Activated T-helper 2 cell treated with anti-CD3 and anti-CD28 coated beads, Interferon-gamma antibody, Interleukin-2, Interleukin-4, amounts not matched to agents 10 μg/mL and 5 μg/mL and 100 μg/mL, durations not matched to agents 14 hours and 24 hours and 36 hours (primary cell): Measurements from ENCODE around the gene ZNF511. TPM values are rescaled to one million over a fixed set of nuclear protein-coding genes. Genes with fewer than 3 reads are reported as not detected.

Experiments
- DNase-seq: peaks from one replicate; pipeline ENCODE4 v3.0.0; 2021; ENCODE audit warnings: low spot score
- H3K27ac Mint-ChIP-seq: one replicate; pipeline ENCODE4 v1.8.0; 2021; ENCODE audit warnings: mixed read lengths
- H3K27me3 Mint-ChIP-seq: one replicate; pipeline ENCODE4 v1.8.0; 2021; ENCODE audit warnings: low read depth, mixed read lengths
- H3K36me3 Mint-ChIP-seq: one replicate; pipeline ENCODE4 v1.8.0; 2021; ENCODE audit warnings: low read depth, mixed read lengths
- H3K4me1 Mint-ChIP-seq: one replicate; pipeline ENCODE4 v1.8.0; 2021; ENCODE audit warnings: low read depth, mixed read lengths
- H3K4me3 Mint-ChIP-seq: one replicate; pipeline ENCODE4 v1.8.0; 2021; ENCODE audit warnings: low read depth, mild to moderate bottlenecking, moderate library complexity, mixed read lengths
- H3K9me3 Mint-ChIP-seq: one replicate; pipeline ENCODE4 v1.8.0; 2021; ENCODE audit warnings: mixed read lengths
- intact Hi-C: fragments of 100-400 bp; cut with micrococcal nuclease; formaldehyde crosslinking; loops from one replicate; pipeline ENCODE4 v1.15.1; 2023
- total RNA-seq: library from RNA; stranded (reverse); gene quantifications from 2 replicates; pipeline ENCODE4 v1.2.3, GENCODE V29; 2022

ZNF511 gene
- total RNA-seq, 1 donor from 2014 or later: 89.7 TPM

DNA sequence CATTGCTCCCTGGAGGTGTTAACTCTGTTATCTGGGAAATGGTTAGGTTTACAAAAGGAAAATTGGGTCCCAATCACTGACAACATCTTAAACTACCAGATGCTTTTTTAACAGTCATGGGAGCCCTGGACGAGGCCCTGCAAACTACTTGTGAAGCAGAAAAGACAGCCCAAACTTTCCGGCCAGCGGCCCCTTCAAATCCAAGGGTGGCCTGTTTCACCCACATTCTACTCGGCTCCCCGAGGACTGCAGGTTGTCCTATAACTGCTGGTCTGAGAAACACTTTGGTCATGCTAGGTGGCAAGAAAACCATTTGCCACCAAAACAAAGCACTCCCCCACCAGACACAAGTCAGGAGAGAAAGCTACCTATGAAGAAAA is 2.6 kb upstream of the ZNF511 start:
- Mint-ChIP-seq H3K9me3 (no peaks in the 10 kb centered on the region), H3K36me3 (peaks cover 17% of the 10 kb centered on the region)
- intact Hi-C loops: loop anchor here (5.0 kb wide), 2 partner anchors 51 to 769 kb away; partner anchors contain the start of genes FUOM and INPP5A

DNA sequence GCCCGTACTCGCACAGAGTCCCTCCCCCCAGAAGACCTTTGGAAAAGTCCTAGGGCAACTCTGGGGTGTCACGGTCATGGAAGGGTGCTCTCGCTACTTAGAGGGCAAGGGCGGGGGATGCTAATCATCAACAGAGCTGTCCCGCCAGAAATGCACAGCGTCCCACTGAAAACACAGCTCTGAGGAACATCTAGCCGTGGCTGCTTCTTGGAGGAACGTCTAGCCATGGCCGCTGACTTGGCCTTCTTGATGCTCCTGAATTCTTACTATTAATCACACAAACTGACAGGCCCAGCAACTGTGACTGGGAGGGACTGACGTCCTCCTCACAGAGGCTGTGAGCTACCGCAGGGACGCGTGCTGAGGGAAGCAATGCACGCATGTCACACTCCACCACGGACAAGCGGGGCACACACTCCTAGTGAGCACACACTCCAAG is 1.8 kb upstream of the ZNF511 start:
- peaks cover 22% of the 10 kb centered on the region for H3K36me3 Mint-ChIP-seq
- no peak for DNase-seq
- peak overlapping the region; percentile 91 for H3K4me3 Mint-ChIP-seq
- no peaks in the 10 kb centered on the region for H3K9me3 Mint-ChIP-seq
- intact Hi-C loops: loop anchor here (5.0 kb wide), 2 partner anchors 50 to 770 kb away; partner anchors contain the start of genes FUOM and INPP5A
- no peaks in the 10 kb centered on the region for H3K27me3 Mint-ChIP-seq
- H3K27ac Mint-ChIP-seq: peak overlapping the region; percentile 53
- peaks cover 16% of the 10 kb centered on the region for H3K4me1 Mint-ChIP-seq

More for the DNA sequence above, 2.6 kb upstream of the ZNF511 start:
- no peak overlapping the region for H3K27ac Mint-ChIP-seq
- no peaks in the 10 kb centered on the region for H3K27me3 Mint-ChIP-seq
- no peak for DNase-seq
- H3K4me1 Mint-ChIP-seq: peaks cover 16% of the 10 kb centered on the region
- H3K4me3 Mint-ChIP-seq: no peak overlapping the region

DNA sequence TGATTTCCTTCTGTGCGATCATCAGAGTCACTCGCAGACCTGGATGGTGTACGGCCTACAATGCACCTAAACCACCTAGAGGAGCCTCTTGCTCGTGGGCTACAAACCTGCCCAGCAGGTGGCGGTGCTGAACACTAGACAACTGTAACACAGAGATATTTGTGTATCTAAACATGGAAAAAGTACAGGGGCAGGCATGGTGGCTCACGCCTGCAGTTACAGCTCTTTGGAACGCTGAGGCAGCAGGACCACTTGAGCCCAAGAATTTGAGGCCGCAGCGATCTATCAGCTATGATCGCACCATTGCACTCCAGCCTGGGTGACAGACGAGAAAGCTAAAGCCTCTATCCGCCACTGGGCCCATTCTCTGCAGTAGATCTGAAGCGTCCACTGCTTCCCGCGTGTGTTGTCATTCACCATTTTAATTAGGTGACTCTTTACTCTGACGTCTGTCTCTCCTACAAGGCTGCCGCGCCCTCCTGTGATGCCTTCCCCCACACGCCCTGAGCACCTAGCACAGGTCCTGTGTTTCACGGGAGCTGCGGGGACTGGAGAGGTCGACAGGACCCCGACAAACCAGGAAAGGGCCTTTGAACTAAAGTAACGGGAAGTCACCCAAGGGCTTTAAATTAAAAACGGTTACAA is 816 bp upstream of the ZNF511 start:
- Mint-ChIP-seq H3K36me3 (peaks cover 26% of the 10 kb centered on the region), H3K9me3 (no peaks in the 10 kb centered on the region), H3K4me3 (peak overlapping the region; percentile 91), H3K4me1 (peaks cover 16% of the 10 kb centered on the region), H3K27me3 (no peaks in the 10 kb centered on the region), H3K27ac (peak overlapping the region; percentile 96)
- intact Hi-C loops: loop anchor here (1.0 to 5.0 kb wide), 4 partner anchors 33 to 771 kb away; partner anchors contain the start of genes FUOM, INPP5A and PAOX
- DNase-seq: peak; percentile 80

DNA sequence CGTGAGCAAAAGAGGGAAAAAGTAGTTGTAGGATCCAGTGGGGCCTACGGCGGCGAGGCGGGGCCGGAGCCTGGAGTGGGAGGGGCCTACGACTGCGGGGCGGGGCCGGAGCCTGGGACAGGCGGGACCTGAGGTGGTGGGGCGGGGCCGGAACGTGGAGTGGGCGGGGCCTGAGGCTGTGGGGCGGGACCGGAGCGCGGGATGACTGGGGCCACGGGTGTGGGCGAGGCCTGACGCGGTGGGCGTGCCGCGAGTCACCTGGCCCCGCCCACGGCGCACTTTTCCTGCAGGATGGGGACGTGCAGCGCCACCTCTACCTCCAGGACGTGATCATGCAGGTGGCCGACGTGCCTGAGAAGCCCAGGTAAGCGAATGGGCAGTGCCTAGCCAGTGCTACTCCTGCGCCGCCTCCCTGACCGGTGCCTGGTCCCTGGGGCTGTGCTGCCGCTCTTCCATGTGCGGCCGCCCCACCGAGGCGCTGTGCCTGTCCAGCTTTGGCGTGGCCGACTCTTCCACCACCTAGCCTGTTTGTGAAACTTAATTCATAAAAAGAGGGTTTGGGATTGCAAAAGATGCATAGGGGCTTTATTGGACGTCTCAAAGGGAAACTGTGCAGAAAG is 496 bp downstream of the ZNF511 start:
- intact Hi-C loops: loop anchor here (1.0 to 5.0 kb wide), 4 partner anchors 48 to 772 kb away; partner anchors contain the start of genes FUOM, INPP5A and PAOX
- Mint-ChIP-seq H3K36me3 (peaks cover 27% of the 10 kb centered on the region), H3K9me3 (no peaks in the 10 kb centered on the region), H3K27me3 (no peaks in the 10 kb centered on the region), H3K4me1 (peaks cover 16% of the 10 kb centered on the region), H3K27ac (peak overlapping the region; percentile 76), H3K4me3 (peak overlapping the region; percentile 63)
- peak; percentile 87 for DNase-seq

DNA sequence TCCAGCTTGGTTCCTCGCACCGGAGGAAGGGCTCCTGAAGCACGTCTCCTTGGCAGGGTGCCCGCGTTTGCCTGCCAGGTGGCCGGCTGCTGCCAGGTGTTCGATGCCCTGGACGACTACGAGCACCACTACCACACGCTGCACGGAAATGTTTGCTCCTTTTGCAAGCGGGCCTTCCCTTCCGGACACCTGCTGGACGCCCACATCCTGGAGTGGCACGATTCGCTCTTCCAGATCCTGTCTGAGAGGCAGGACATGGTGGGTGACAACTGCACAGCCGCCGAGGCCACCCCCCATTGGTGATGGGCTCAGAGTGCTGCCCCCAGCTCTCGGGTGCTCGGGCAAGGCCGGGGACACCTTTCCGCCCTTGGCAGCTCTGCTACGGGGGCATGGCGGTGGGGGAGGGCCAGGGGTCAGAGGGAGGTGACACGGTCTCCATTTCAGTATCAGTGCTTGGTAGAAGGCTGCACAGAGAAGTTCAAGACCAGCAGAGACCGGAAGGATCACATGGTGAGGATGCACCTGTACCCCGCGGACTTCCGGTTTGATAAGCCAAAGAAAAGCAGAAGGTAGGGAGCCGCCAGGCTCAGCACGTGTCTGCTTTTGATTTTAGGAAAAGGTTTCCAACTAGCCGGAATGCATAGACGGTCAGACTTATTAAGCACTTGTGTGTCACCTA is 1.1 kb downstream of the ZNF511 start:
- Mint-ChIP-seq H3K36me3 (peaks cover 27% of the 10 kb centered on the region), H3K9me3 (no peaks in the 10 kb centered on the region), H3K27me3 (no peaks in the 10 kb centered on the region), H3K4me1 (peaks cover 16% of the 10 kb centered on the region), H3K4me3 (peak overlapping the region; percentile 63), H3K27ac (no peak overlapping the region)
- no peak for DNase-seq
- intact Hi-C loops: loop anchor here (1.0 to 5.0 kb wide), 4 partner anchors 47 to 773 kb away; partner anchors contain the start of genes FUOM, INPP5A and PAOX

GRCh38 chr10:133310399-133310755 is 1.7 kb downstream of the ZNF511 start:
- peaks cover 13% of the 10 kb centered on the region for H3K4me1 Mint-ChIP-seq
- H3K36me3 Mint-ChIP-seq: peaks cover 23% of the 10 kb centered on the region
- intact Hi-C loops: no loop called here
- H3K4me3 Mint-ChIP-seq: no peak overlapping the region
- H3K27ac Mint-ChIP-seq: no peak overlapping the region
- no peaks in the 10 kb centered on the region for H3K27me3 Mint-ChIP-seq
- no peaks in the 10 kb centered on the region for H3K9me3 Mint-ChIP-seq
- DNase-seq: no peak

DNA sequence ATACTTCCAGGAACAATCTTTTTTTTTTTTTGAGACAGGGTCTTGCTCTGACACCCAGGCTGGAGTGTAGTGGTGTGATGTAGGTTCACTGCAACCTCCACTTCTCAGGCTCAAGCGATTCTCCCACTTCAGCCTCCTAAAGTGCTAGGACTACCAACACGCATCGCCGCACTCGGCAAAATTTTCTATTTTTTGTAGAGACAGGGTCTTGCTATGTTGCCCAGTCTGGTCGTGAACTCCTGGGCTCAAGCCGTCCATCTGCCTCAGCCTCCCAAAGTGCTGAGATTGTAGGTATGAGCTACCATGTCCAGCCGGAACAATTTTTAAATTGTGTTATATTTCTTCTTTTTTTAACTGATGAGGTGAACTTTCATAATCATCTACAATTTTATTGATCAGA is 2.1 kb downstream of the ZNF511 start:
- Mint-ChIP-seq H3K36me3 (peaks cover 21% of the 10 kb centered on the region), H3K4me3 (no peak overlapping the region), H3K27me3 (no peaks in the 10 kb centered on the region), H3K9me3 (no peaks in the 10 kb centered on the region), H3K4me1 (peaks cover 11% of the 10 kb centered on the region), H3K27ac (no peak overlapping the region)
- intact Hi-C loops: no loop called here
- DNase-seq: no peak

DNA sequence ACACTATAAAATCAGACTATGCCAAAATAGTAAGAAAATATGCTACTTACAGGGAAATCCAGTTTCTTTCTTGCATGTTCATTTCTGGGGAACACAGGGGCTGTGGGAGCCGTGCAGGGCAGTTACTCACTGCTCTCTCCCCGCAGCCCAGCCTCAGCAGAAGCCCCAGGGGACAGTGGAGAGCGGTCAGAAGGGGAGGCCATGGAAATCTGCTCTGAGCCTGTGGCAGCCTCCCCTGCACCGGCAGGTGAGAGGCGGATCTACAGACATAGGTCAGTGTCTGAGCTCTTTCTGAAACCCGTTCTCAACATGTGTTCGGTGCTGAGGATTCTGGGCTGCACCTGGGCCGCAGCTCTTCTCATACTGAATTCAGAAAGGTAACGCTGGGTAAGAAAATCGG is 2.9 kb downstream of the ZNF511 start:
- H3K4me3 Mint-ChIP-seq: no peak overlapping the region
- no peak overlapping the region for H3K27ac Mint-ChIP-seq
- intact Hi-C loops: no loop called here
- DNase-seq: no peak
- H3K4me1 Mint-ChIP-seq: peaks cover 13% of the 10 kb centered on the region
- no peaks in the 10 kb centered on the region for H3K27me3 Mint-ChIP-seq
- no peaks in the 10 kb centered on the region for H3K9me3 Mint-ChIP-seq
- H3K36me3 Mint-ChIP-seq: peaks cover 21% of the 10 kb centered on the region

DNA sequence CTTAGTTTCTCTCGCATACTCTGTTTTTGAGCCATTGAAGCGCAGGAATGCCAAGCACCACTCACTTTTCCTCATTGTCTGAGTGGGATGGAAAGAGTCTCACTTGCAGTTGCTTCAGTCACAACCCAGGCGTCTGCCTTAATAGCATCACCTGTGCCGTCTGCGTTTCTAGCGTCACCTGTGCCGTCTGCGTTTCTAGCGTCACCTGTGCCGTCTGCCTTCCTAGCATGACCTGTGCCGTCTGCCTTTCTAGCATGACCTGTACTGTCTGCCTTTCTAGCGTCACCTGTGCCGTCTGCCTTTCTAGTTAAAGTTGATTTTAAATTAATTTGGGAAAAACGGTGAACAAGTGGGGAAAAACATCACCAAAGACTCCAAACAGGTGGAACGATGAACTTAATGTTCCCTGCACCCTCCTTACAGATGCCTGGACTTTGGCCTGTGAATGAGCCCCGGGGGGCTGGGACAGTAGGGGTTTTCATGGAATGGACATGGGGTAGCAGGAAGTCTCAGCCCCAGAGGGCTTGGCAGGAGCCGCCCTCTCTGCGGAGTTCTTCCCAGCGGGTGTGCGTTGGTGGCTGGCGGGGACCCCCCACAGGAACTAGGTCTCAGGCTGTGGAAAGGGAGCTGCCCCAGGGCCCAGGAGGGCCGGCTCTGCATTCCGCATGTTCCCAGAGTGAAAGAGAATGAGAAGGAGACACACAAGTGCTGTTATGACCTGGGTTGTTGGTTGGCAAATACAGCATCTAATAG is 3.5 kb downstream of the ZNF511 start:
- no peak overlapping the region for H3K4me3 Mint-ChIP-seq
- H3K27me3 Mint-ChIP-seq: no peaks in the 10 kb centered on the region
- peaks cover 21% of the 10 kb centered on the region for H3K36me3 Mint-ChIP-seq
- intact Hi-C loops: no loop called here
- no peak overlapping the region for H3K27ac Mint-ChIP-seq
- H3K4me1 Mint-ChIP-seq: peaks cover 8% of the 10 kb centered on the region
- DNase-seq: no peak
- no peaks in the 10 kb centered on the region for H3K9me3 Mint-ChIP-seq

- Mint-ChIP-seq H3K4me3 (no peak overlapping the region), H3K27me3 (no peaks in the 10 kb centered on the region), H3K4me1 (peaks cover 6% of the 10 kb centered on the region), H3K27ac (no peak overlapping the region), H3K9me3 (no peaks in the 10 kb centered on the region), H3K36me3 (peaks cover 21% of the 10 kb centered on the region)
- intact Hi-C loops: no loop called here
- DNase-seq: no peak
Measured at GRCh38 chr10:133312769-133313145, 4.0 kb downstream of the ZNF511 start.

- no peak overlapping the region for H3K4me3 Mint-ChIP-seq
- no peak for DNase-seq
- no peak overlapping the region for H3K27ac Mint-ChIP-seq
- peaks cover 21% of the 10 kb centered on the region for H3K36me3 Mint-ChIP-seq
- H3K9me3 Mint-ChIP-seq: no peaks in the 10 kb centered on the region
- peaks cover 4% of the 10 kb centered on the region for H3K4me1 Mint-ChIP-seq
- intact Hi-C loops: no loop called here
- no peaks in the 10 kb centered on the region for H3K27me3 Mint-ChIP-seq
Measured at GRCh38 chr10:133313192-133313591, 4.5 kb downstream of the ZNF511 start.

DNA sequence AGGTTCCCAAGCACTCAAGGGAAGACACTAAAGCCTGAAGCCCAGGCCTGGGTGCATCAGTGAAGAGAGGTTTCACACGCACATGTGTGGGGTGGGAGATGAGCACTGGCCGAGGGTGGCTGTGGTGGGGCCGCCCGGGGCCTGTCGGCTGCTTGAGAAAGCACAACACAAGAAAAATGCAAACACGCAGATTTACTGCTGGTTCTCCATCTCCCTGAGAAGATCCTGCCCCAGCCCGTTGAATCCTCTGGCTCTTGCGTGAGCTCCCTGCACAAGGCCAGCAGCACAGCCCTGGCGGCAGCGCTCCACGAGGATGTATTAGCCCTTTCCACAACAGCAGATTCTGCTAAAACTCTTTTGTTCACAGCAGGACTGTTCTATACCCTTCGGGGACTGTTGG is 6.2 kb downstream of the ZNF511 start:
- peaks cover 6% of the 10 kb centered on the region for H3K4me1 Mint-ChIP-seq
- H3K36me3 Mint-ChIP-seq: peaks cover 21% of the 10 kb centered on the region
- DNase-seq: no peak
- no peak overlapping the region for H3K27ac Mint-ChIP-seq
- H3K9me3 Mint-ChIP-seq: no peaks in the 10 kb centered on the region
- peaks cover 5% of the 10 kb centered on the region for H3K27me3 Mint-ChIP-seq
- intact Hi-C loops: no loop called here
- H3K4me3 Mint-ChIP-seq: no peak overlapping the region
